Measurements from ENCODE around the gene PATE3. TPM values are rescaled to one million over a fixed set of nuclear protein-coding genes. Genes with fewer than 3 reads are reported as not detected.

PATE3 gene
- total RNA-seq, 1 experiment from 2014 or later: not detected

DNA sequence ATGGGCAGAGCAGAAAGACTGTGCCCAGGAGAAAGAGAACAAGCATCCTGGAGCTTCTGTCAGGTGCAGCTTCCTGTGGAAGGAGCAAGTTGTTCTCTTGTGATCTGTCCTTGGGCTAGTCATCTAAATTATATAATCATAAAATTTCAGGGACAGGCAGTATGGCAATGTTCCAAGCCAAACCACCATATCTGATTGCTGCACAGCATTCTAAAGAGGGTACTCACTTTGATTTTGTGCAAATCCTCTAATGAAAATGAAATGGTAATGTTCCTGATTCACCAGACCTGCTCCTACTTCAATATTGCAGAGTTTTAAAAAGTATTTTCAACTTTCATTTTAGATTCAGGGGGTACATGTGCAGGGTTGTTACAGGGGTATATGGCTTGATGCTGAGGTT, 9.2 kb upstream of the PATE3 start, which contains the start of gene PATE2:
PATE2 (minus strand) TSS at position 101 of the 400 bp plus-strand sequence; CDS start at position 46, 55 bp downstream.
- no peaks in the 10 kb centered on the region for H3K4me1 ChIP-seq (replicated peaks)
- H3K27ac ChIP-seq: no peak within 1 kb of the TSS
- no peaks in the 10 kb centered on the region for H3K27me3 ChIP-seq (replicated peaks)
- no peaks in the 10 kb centered on the region for H3K9me3 ChIP-seq (replicated peaks)
- H3K36me3 ChIP-seq: no peaks in the 10 kb centered on the region
- no peak for DNase-seq (ENCODE audit: low read depth in 1 of 2, low spot score in 2 of 2)
- no peak within 1 kb of the TSS for H3K4me3 ChIP-seq

DNA sequence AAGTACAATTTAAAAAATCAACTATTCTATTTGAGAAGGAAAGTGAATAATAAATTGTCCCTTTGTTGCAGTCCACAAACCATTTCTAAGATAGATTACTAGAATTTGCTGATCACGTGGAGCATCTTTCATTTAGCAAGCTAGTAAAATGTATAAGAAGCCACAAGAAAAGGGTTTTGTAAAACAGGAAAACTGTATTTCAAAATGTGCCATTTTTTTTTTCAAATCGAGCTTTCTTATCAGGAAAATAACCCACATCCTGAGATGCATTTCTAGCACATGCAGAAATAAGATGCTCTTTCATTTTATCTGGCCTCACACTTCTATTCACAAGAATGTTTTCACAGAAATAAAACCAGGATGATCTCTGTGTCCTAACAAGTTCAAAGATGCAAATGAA, 3.2 kb upstream of the PATE3 start:
- H3K27me3 ChIP-seq (replicated peaks): no peaks in the 10 kb centered on the region
- H3K4me3 ChIP-seq: no peak overlapping the region
- H3K9me3 ChIP-seq (replicated peaks): no peaks in the 10 kb centered on the region
- no peak for DNase-seq (ENCODE audit: low read depth in 1 of 2, low spot score in 2 of 2)
- no peaks in the 10 kb centered on the region for H3K4me1 ChIP-seq (replicated peaks)
- no peak overlapping the region for H3K27ac ChIP-seq
- H3K36me3 ChIP-seq: no peaks in the 10 kb centered on the region

GRCh38 chr11:125790825-125791224, 2.9 kb downstream of the PATE3 start:
- H3K27ac ChIP-seq: no peak overlapping the region
- H3K4me1 ChIP-seq (replicated peaks): no peaks in the 10 kb centered on the region
- no peaks in the 10 kb centered on the region for H3K9me3 ChIP-seq (replicated peaks)
- no peaks in the 10 kb centered on the region for H3K36me3 ChIP-seq
- DNase-seq (ENCODE audit: low read depth in 1 of 2, low spot score in 2 of 2): no peak
- no peak overlapping the region for H3K4me3 ChIP-seq
- H3K27me3 ChIP-seq (replicated peaks): no peaks in the 10 kb centered on the region

GRCh38 chr11:125797641-125798040, 9.7 kb downstream of the PATE3 start:
- Histone ChIP-seq H3K4me3 (no peak overlapping the region), H3K27ac (no peak overlapping the region), H3K9me3 (replicated peaks) (no peaks in the 10 kb centered on the region), H3K36me3 (no peaks in the 10 kb centered on the region), H3K4me1 (replicated peaks) (no peaks in the 10 kb centered on the region), H3K27me3 (replicated peaks) (no peaks in the 10 kb centered on the region)
- no peak for DNase-seq (ENCODE audit: low read depth in 1 of 2, low spot score in 2 of 2)

DNA sequence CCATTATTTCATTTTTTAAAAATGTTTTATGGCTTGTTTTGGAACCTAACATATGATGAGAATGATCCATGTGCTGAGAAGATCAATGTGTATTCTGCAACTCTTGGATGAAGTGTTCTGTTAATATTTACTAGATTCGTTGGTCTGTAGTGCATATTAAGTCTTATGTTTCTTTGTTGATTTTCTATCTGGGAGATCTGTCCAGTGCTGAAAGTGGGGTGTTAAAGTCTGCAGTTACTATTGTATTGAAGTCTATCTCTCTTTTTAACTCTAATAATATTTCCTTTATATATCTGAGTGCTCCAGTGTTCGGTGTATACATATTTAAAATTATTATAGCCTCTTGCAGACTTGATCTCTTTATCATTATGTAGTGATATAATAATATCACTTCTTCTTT, 11.9 kb downstream of the PATE3 start:
- H3K9me3 ChIP-seq (replicated peaks): no peaks in the 10 kb centered on the region
- H3K4me3 ChIP-seq: no peak overlapping the region
- DNase-seq (ENCODE audit: low read depth in 1 of 2, low spot score in 2 of 2): no peak
- no peaks in the 10 kb centered on the region for H3K36me3 ChIP-seq
- H3K27me3 ChIP-seq (replicated peaks): no peaks in the 10 kb centered on the region
- no peak overlapping the region for H3K27ac ChIP-seq
- no peaks in the 10 kb centered on the region for H3K4me1 ChIP-seq (replicated peaks)

GRCh38 chr11:125802387-125802786, 14.5 kb downstream of the PATE3 start:
- no peak for DNase-seq (ENCODE audit: low read depth in 1 of 2, low spot score in 2 of 2)
- H3K36me3 ChIP-seq: no peaks in the 10 kb centered on the region
- H3K27me3 ChIP-seq (replicated peaks): no peaks in the 10 kb centered on the region
- no peaks in the 10 kb centered on the region for H3K9me3 ChIP-seq (replicated peaks)
- H3K4me3 ChIP-seq: no peak overlapping the region
- H3K27ac ChIP-seq: no peak overlapping the region
- no peaks in the 10 kb centered on the region for H3K4me1 ChIP-seq (replicated peaks)

GRCh38 chr11:125807909-125808308, 20.0 kb downstream of the PATE3 start:
- Histone ChIP-seq H3K9me3 (replicated peaks) (no peaks in the 10 kb centered on the region), H3K36me3 (no peaks in the 10 kb centered on the region), H3K4me3 (no peak overlapping the region), H3K4me1 (replicated peaks) (no peaks in the 10 kb centered on the region), H3K27me3 (replicated peaks) (no peaks in the 10 kb centered on the region), H3K27ac (no peak overlapping the region)
- no peak for DNase-seq (ENCODE audit: low read depth in 1 of 2, low spot score in 2 of 2)

- Histone ChIP-seq H3K4me1 (replicated peaks) (no peaks in the 10 kb centered on the region), H3K4me3 (no peak within 1 kb of the TSS), H3K9me3 (replicated peaks) (no peaks in the 10 kb centered on the region), H3K27ac (no peak within 1 kb of the TSS), H3K36me3 (no peaks in the 10 kb centered on the region), H3K27me3 (replicated peaks) (no peaks in the 10 kb centered on the region)
- DNase-seq (ENCODE audit: low read depth in 1 of 2, low spot score in 2 of 2): no peak
These were observed 45.1 kb downstream of the PATE3 start, which contains the start of gene PATE4 for GRCh38 chr11:125833016-125833415. TSS of gene PATE4 (plus strand) at chr11:125833316. CDS start at chr11:125833360, 44 bp downstream.

- no peaks in the 10 kb centered on the region for H3K9me3 ChIP-seq (replicated peaks)
- H3K27me3 ChIP-seq (replicated peaks): no peaks in the 10 kb centered on the region
- H3K27ac ChIP-seq: no peak overlapping the region
- no peaks in the 10 kb centered on the region for H3K36me3 ChIP-seq
- H3K4me3 ChIP-seq: no peak overlapping the region
- no peak for DNase-seq (ENCODE audit: low read depth in 1 of 2, low spot score in 2 of 2)
- H3K4me1 ChIP-seq (replicated peaks): no peaks in the 10 kb centered on the region
These were observed 47.8 kb downstream of the PATE3 start for GRCh38 chr11:125835748-125836147.

Other genes with a start within 250 kb of the PATE3 start
- gene EI24, start 218.7 kb upstream of the PATE3 start, total RNA-seq (2014; rRNA removed; shearing (Covaris generic)): 78.5 and 88.6 TPM in 2 replicates
- gene STT3A, start 195.3 kb upstream of the PATE3 start, total RNA-seq (2014; rRNA removed; shearing (Covaris generic)): 72.3 and 123 TPM in 2 replicates
- 20.3 and 40.4 TPM in 2 replicates for gene CHEK1, start 163.0 kb upstream of the PATE3 start, total RNA-seq (2014; rRNA removed; shearing (Covaris generic))
- gene ACRV1, start 107.3 kb upstream of the PATE3 start, total RNA-seq (2014; rRNA removed; shearing (Covaris generic)): not detected in 2 replicates
- not detected in 2 replicates for gene PATE1, start 41.8 kb upstream of the PATE3 start, total RNA-seq (2014; rRNA removed; shearing (Covaris generic))
- gene PATE2, start 9.3 kb upstream of the PATE3 start, total RNA-seq (2014; rRNA removed; shearing (Covaris generic)): 0.50 TPM in 1 of 2 replicates, not detected in the other
- not detected in 2 replicates for gene PATE4, start 45.2 kb downstream of the PATE3 start, total RNA-seq (2014; rRNA removed; shearing (Covaris generic))
- 13.1 and 15.4 TPM in 2 replicates for gene HYLS1, start 99.5 kb downstream of the PATE3 start, total RNA-seq (2014; rRNA removed; shearing (Covaris generic))
- 5.4 and 6.8 TPM in 2 replicates for gene PUS3, start 115.1 kb downstream of the PATE3 start, total RNA-seq (2014; rRNA removed; shearing (Covaris generic))
- gene DDX25, start 116.4 kb downstream of the PATE3 start, total RNA-seq (2014; rRNA removed; shearing (Covaris generic)): not detected in 2 replicates
- gene VSIG10L2, start 157.9 kb downstream of the PATE3 start, total RNA-seq (2014; rRNA removed; shearing (Covaris generic)): not detected in 2 replicates